Epithelial cell of esophagus (primary cell): ENCODE measurements around the gene OSBPL2.

Source experiments
- DNase-seq: peaks from one replicate; pipeline ENCODE4 v3.0.0; 2010; ENCODE audit warnings: low read depth
- H3K4me3 ChIP-seq: 2 replicates; pipeline ENCODE4 v1.5.1; 2011; ENCODE audit warnings: mild to moderate bottlenecking, low read length, control low read depth
- CTCF ChIP-seq: IDR thresholded peaks from 2 replicates; pipeline ENCODE4 v1.5.1; 2011; ENCODE audit warnings: low read depth, mild to moderate bottlenecking, low read length, control low read depth, inconsistent platforms; ENCODE audit not compliant: insufficient read depth; ENCODE audit errors: missing control alignments

Gene OSBPL2

GRCh38 chr20:62212299-62212698 lies 26.0 kb upstream of the OSBPL2 start:
- TF ChIP-seq CTCF: no peak
- no peak for DNase-seq
- no peak overlapping the region for H3K4me3 ChIP-seq

- H3K4me3 ChIP-seq: no peak overlapping the region
- TF ChIP-seq CTCF: no peak
- DNase-seq: no peak
Observed at GRCh38 chr20:62214067-62214466, 24.3 kb upstream of the OSBPL2 start.

- no peak overlapping the region for H3K4me3 ChIP-seq
- no peak for TF ChIP-seq CTCF
- no peak for DNase-seq
Observed at GRCh38 chr20:62215020-62215990, 23.0 kb upstream of the OSBPL2 start.

GRCh38 chr20:62215991-62216635 lies 22.2 kb upstream of the OSBPL2 start:
- DNase-seq: no peak
- TF ChIP-seq CTCF: no peak
- no peak overlapping the region for H3K4me3 ChIP-seq

GRCh38 chr20:62216636-62217566 lies 21.4 kb upstream of the OSBPL2 start:
- TF ChIP-seq CTCF: no peak
- no peak for DNase-seq
- H3K4me3 ChIP-seq: no peak overlapping the region

GRCh38 chr20:62217913-62218773 lies 20.2 kb upstream of the OSBPL2 start:
- TF ChIP-seq CTCF: no peak
- DNase-seq: no peak
- no peak overlapping the region for H3K4me3 ChIP-seq
